GM23338 (cell line): ENCODE measurements around the gene SCFD2. TPM values are rescaled to one million over a fixed set of nuclear protein-coding genes. Genes with fewer than 3 reads are reported as not detected.
A peak's percentile ranks its signal among the peaks of the same experiment; 100 is the strongest.

ENCODE experiments used
- ATAC-seq: fragments of 200-7000 bp; cut with Tn5 transposase; 3 replicates; pipeline ENCODE4 v1.9.1; 2020
- DNase-seq: peaks from one replicate; pipeline ENCODE4 v3.0.0-alpha.2; 2015; ENCODE audit warnings: low spot score
- H2AFZ ChIP-seq: fragments of 200-600 bp; sonication (generic); 2 replicates; pipeline ENCODE4 v1.8.0; 2016; ENCODE audit warnings: antibody characterized with exemption, mild to moderate bottlenecking, moderate library complexity
- H3F3A ChIP-seq: fragments of 200-600 bp; sonication (generic); replicated peaks from 2 replicates; pipeline ENCODE4 v1.8.0; 2017; ENCODE audit warnings: antibody characterized with exemption, mixed run types, low read depth
- H3K27ac ChIP-seq: fragments of 200-600 bp; sonication (generic); 2 replicates; pipeline ENCODE4 v1.6.1; 2016; ENCODE audit warnings: low read depth
- H3K27me3 ChIP-seq: fragments of 200-600 bp; sonication (generic); 2 replicates; pipeline ENCODE4 v1.8.0; 2016; ENCODE audit warnings: mild to moderate bottlenecking, mixed run types, moderate library complexity; ENCODE audit not compliant: insufficient read depth
- H3K36me3 ChIP-seq: fragments of 200-600 bp; sonication (generic); 2 replicates; pipeline ENCODE4 v1.8.0; 2016; ENCODE audit warnings: mild to moderate bottlenecking; ENCODE audit not compliant: insufficient read depth
- H3K4me1 ChIP-seq: fragments of 200-600 bp; sonication (generic); 2 replicates; pipeline ENCODE4 v1.8.0; 2016; ENCODE audit warnings: mild to moderate bottlenecking, moderate library complexity; ENCODE audit not compliant: insufficient read depth
- H3K4me2 ChIP-seq: fragments of 200-600 bp; sonication (generic); 2 replicates; pipeline ENCODE4 v1.7.1; 2017; ENCODE audit warnings: mixed run types
- H3K4me3 ChIP-seq: fragments of 200-600 bp; sonication (generic); 2 replicates; pipeline ENCODE4 v1.6.1; 2016; ENCODE audit warnings: mixed run types
- H3K79me2 ChIP-seq: fragments of 200-600 bp; sonication (generic); replicated peaks from 2 replicates; pipeline ENCODE4 v1.8.0; 2017; ENCODE audit warnings: mild to moderate bottlenecking; ENCODE audit not compliant: insufficient read depth
- H3K9me2 ChIP-seq: fragments of 200-600 bp; sonication (generic); 2 replicates; pipeline ENCODE4 v1.8.0; 2017; ENCODE audit not compliant: insufficient read depth
- H4K20me1 ChIP-seq: fragments of 200-600 bp; sonication (generic); replicated peaks from 2 replicates; pipeline ENCODE4 v1.8.0; 2017; ENCODE audit warnings: mild to moderate bottlenecking; ENCODE audit not compliant: insufficient read depth
- H3K27ac Mint-ChIP-seq: 2 replicates; pipeline ENCODE4 v1.8.0; 2020; ENCODE audit warnings: inconsistent platforms, mild to moderate bottlenecking, moderate library complexity, mixed read lengths
- H3K27me3 Mint-ChIP-seq: 3 replicates; pipeline ENCODE4 v1.8.0; 2022; ENCODE audit warnings: low read depth, mild to moderate bottlenecking, moderate library complexity, mixed read lengths, inconsistent platforms; ENCODE audit not compliant: insufficient read depth, poor library complexity
- H3K36me3 Mint-ChIP-seq: 3 replicates; pipeline ENCODE4 v1.8.0; 2021; ENCODE audit warnings: low read depth, mild to moderate bottlenecking, inconsistent platforms, moderate library complexity, mixed read lengths
- H3K4me1 Mint-ChIP-seq: 3 replicates; pipeline ENCODE4 v1.8.0; 2020; ENCODE audit warnings: mild to moderate bottlenecking, inconsistent platforms, mixed read lengths
- H3K4me3 Mint-ChIP-seq: 3 replicates; pipeline ENCODE4 v1.8.0; 2021; ENCODE audit warnings: moderate library complexity, mild to moderate bottlenecking, inconsistent platforms, mixed read lengths
- H3K9me3 Mint-ChIP-seq: 3 replicates; pipeline ENCODE4 v1.8.0; 2020; ENCODE audit warnings: moderate library complexity, mild to moderate bottlenecking, inconsistent platforms, mixed read lengths
- CTCF ChIP-seq, 2 experiments: fragments of 200-600 bp in 1 of 2; sonication (generic) in 1 of 2; conservative IDR thresholded peaks; 2 replicates each; pipeline versions ENCODE4 v1.5.1 to v1.6.1; 2016 to 2017; ENCODE audit warnings: antibody characterized with exemption in 2 of 2, low read depth in 2 of 2, mild to moderate bottlenecking in 2 of 2, moderate library complexity in 1 of 2
- ETS1 ChIP-seq: IDR thresholded peaks from 2 replicates; pipeline ENCODE4 v1.6.1; 2016; ENCODE audit warnings: antibody characterized with exemption
- EZH2 ChIP-seq: fragments of 200-600 bp; sonication (generic); IDR thresholded peaks from one replicate; pipeline ENCODE4 v1.8.0; 2017; ENCODE audit warnings: antibody characterized with exemption, mild to moderate bottlenecking, low read depth; ENCODE audit not compliant: unreplicated experiment
- EZH2phosphoT487 ChIP-seq: fragments of 200-600 bp; sonication (generic); IDR thresholded peaks from one replicate; pipeline ENCODE4 v1.8.1; 2018; ENCODE audit warnings: antibody characterized with exemption; ENCODE audit not compliant: unreplicated experiment
- NANOG ChIP-seq: IDR thresholded peaks from 2 replicates; pipeline ENCODE4 v1.6.1; 2016; ENCODE audit warnings: antibody characterized with exemption, borderline replicate concordance
- POLR2AphosphoS5 ChIP-seq: IDR thresholded peaks from 2 replicates; pipeline ENCODE4 v1.6.1; 2016; ENCODE audit warnings: antibody characterized with exemption, low read depth
- REST ChIP-seq: IDR thresholded peaks from one replicate; pipeline ENCODE4 v1.6.1; 2018; ENCODE audit warnings: antibody characterized with exemption; ENCODE audit not compliant: unreplicated experiment
- STAT1 ChIP-seq: IDR thresholded peaks from one replicate; pipeline ENCODE4 v1.6.1; 2016; ENCODE audit warnings: antibody characterized with exemption; ENCODE audit not compliant: unreplicated experiment
- ZNF114 ChIP-seq: fragments of 250-450 bp; sonication (Bioruptor Pico); IDR thresholded peaks from 2 replicates; pipeline ENCODE4 v1.5.0; 2020; ENCODE audit warnings: mild to moderate bottlenecking, moderate library complexity
- ZNF331 ChIP-seq: fragments of 250-450 bp; sonication (Bioruptor Pico); IDR thresholded peaks from 2 replicates; pipeline ENCODE4 v1.5.0; 2020; ENCODE audit warnings: low read depth, mild to moderate bottlenecking, moderate library complexity
- ZNF462 ChIP-seq: fragments of 250-450 bp; sonication (Bioruptor Pico); IDR thresholded peaks from 2 replicates; pipeline ENCODE4 v1.5.0; 2020; ENCODE audit warnings: mild to moderate bottlenecking, moderate library complexity
- polyA plus RNA-seq: library from polyadenylated mRNA; unstranded; fragments of >200 nt; fragmentation: Nextera tagmentation; extraction: Ambion mirVana; gene quantifications from 2 replicates; pipeline ENCODE4 v1.2.1, GENCODE V29; 2016
- total RNA-seq: library from RNA; depleted of rRNA; stranded (reverse); fragments of >200 nt; shearing (Covaris generic); gene quantifications from 2 replicates; pipeline ENCODE4 v1.2.3, GENCODE V29; 2014

Gene SCFD2
- total and polyA plus RNA-seq, 2 experiments from 2014 or later, result 5.7 to 17.5 TPM

GRCh38 chr4:52933738-52934137, 432.1 kb downstream of the SCFD2 start:
- Mint-ChIP-seq H3K36me3 (peaks cover 3% of the 10 kb centered on the region; the same call in 2 of the 3 replicates), H3K27me3 (peaks cover 6% of the 10 kb centered on the region), H3K4me1 (peaks cover 2% of the 10 kb centered on the region; the same call in 2 of the 3 replicates), H3K27ac (no peak overlapping the region), H3K4me3 (no peak overlapping the region), H3K9me3 (no peaks in the 10 kb centered on the region)
- no peaks in the 10 kb centered on the region; the same call in 1 of the 2 replicates for H3K9me2 ChIP-seq
- ATAC-seq (no peak), DNase-seq (no peak)
- H3K36me3 ChIP-seq, result no peaks in the 10 kb centered on the region
- no peaks in the 10 kb centered on the region for H3F3A ChIP-seq
- H4K20me1 ChIP-seq, result no peaks in the 10 kb centered on the region
- no peak overlapping the region for H3K27ac ChIP-seq
- no peak for TF ChIP-seq REST
- TF ChIP-seq EZH2phosphoT487, result no peak
- TF ChIP-seq ZNF331 (CRISPR knock-in tag), result no peak
- TF ChIP-seq ZNF462 (CRISPR knock-in tag), result no peak
- TF ChIP-seq ZNF114, result no peak
- no peak for TF ChIP-seq EZH2
- TF ChIP-seq CTCF (conservative IDR thresholded peaks at IDR 0.05; ENCODE audit: low read depth in 2 of 2), result no peak
- TF ChIP-seq ETS1, result no peak
- TF ChIP-seq STAT1, result no peak
- TF ChIP-seq NANOG, result no peak
- no peak for TF ChIP-seq POLR2AphosphoS5
- H3K27me3 ChIP-seq, result no peaks in the 10 kb centered on the region
- H3K4me3 ChIP-seq, result no peak overlapping the region
- peak overlapping the region; percentile 28; the same call in 1 of the 2 replicates for H2AFZ ChIP-seq
- no peaks in the 10 kb centered on the region for H3K4me1 ChIP-seq
- no peak overlapping the region for H3K4me2 ChIP-seq
- no peaks in the 10 kb centered on the region for H3K79me2 ChIP-seq
